HPDE6-E6E7 (cell line): ENCODE measurements around the gene CTBP1.

Experiments used
- DNase-seq: peaks from one replicate; pipeline ENCODE4 v3.0.0; 2011; ENCODE audit warnings: missing footprints; ENCODE audit errors: extremely low spot score

The CTBP1 gene

DNA sequence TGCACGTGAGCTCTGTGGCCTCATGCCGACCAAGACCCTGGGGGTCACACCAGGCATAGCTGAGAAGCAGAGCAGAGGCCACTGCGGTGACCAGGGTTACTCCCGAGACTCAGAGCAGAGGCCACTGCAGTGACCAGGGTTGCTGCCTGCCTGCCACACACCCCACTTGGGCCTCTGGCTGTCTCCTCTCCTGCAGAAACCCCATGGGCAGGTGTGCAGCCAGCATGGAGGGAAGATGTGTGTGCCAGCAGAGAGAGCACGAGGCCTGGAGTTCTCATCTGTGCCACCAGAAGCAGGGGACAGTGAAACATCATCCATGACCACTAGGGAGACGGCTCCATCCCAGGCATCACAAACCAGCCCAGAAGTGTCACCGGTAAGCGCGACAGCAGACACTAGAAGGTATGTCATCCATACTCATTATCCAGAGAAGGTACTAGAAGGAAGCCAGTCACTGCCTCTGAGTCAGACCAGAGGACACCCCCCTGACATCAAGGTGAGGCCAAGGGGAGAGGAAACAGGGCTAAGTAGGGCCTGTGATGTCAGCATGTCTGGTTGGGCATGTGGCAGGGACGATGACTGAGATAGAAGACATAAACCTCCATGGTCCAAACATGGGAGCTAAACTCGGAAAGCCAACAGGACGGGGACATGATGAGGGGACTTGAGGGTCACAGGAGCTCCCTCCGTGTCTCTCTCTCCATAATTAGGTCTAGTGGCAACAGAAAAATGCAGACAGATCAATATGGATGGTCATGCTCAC lies 52.3 kb downstream of the CTBP1 start:
- DNase-seq, result no peak

DNA sequence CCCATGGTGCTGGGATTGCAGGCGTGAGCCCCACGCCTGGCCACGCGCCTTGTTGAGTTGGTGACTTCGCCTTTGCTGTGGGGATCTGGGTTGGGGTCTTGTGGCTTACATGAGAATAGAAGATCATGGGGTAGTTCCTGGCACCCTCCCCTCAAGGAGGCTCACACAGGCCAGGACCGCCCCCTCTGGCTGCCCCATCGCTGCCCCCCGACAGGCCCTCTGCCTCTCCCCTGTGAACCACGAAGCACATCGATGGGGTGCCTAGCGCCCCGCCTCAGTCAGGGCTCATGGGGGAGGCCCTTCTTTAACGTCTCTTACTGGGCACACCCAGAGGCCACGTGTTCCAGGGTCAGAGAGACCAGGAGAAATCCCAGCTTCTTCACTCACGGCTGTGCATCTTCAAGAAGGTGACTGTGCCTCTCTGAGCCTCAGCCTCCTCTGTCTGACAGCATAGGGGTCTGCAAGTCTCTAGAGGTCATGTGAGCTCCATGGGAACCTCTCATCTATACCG lies 53.0 kb downstream of the CTBP1 start:
- no peak for DNase-seq

DNA sequence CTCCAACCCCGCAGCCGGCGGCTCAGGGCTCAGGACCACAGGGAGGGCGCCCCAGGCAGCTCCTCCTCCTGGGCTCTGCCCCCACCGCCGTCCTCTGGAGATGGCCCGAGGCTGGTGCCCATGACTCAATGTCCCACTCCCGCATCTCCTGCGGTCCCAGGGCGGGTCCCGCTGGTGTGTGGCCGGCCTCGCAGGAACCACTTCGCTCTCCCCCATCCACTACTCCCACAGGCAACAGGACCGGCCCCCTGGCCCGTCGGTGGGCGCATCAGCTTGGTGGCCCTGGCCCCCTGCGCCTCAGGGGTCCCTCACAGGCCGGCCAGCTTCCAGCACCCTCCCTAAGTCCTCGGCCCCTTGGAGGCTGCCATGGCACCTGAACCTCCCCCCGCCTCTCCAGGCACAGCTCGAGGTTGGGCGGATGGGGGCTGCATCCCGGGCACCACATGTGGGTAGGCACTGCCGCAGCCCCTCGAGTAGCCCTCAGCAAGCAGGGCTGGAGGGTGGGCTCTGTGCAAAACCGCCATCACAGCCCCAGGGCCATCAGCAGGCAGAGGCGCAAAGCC lies 53.7 kb downstream of the CTBP1 start:
- no peak for DNase-seq

DNA sequence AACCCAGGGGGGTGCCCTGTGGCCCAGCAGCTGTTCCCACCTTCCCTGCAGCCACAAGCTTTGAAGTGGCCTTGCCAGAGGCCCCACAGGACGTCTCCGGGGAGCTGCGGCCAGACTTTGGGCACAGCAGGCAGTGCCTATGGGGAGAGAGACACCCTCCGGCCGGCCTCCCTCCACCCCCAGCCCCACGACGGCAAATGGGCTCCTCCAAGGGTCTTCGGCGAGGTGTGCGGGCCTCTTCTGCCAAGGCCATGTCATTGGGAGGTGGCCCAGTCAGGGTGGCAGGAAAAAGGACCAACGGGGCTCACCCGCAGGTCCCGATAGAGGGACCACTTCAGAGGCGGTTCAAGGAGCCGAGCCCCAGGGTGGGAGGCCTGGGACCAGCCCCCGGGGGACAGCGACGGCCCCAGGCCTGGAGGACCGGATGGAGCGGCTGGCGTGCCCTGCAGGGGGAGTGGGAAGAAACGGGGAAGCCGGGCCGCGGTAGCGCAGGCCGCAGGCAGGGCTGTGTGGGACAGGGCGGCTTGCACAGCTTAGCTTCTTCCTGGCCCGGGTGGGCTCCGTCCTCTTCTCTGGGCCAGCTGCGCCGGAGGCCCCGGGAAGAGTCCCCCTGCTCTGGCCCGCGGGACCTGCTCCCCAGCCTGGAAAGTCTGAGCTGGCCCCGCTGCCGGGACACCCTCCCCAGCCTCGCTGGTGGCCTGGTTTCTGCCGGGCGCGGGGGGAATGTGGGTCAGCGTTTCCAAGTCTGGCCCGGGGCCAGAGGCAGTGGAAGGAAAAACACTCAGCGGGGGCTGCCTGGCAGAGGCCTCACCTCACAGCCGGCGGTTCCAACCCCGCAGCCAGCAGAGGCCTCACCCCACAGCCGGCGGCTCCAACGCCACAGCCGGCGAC lies 54.7 kb downstream of the CTBP1 start:
- no peak for DNase-seq

DNA sequence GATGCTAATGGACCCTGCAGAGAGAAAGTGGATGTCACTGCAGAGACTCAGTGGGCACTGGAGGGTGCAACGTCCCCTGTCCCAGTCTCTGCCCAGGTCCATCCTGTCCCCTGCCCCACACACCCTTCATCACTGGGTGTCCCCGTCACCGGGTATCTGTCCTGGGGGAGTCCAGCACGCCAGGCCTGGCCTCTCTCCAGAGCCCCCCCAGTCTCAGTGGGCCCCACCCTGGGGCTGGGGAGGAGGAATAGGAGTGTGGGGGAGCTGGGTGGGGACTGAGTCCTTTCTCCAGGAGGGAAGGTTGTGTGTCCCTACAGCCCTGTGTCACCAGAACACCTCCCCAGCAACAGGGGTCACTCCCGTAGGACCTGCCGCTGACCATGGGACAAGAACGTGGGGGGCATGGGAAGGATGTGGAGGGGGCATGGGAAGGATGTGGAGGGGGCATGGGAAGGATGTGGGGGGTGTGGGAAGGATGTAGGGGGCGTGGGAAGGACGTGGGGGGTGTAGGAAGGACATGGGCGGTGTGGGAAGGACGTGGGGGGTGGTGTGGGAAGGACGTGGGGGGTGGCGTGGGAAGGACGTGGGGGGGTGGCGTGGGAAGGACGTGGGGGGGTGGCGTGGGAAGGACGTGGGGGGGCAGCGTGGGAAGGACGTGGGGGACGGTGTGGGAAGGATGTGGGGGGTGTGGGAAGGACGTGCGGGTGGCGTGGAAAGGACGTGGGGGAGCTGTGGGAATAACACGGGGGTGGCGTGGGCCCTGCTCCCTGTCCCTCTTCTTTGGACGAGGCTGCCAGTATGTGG lies 55.5 kb downstream of the CTBP1 start:
- DNase-seq, result no peak

DNA sequence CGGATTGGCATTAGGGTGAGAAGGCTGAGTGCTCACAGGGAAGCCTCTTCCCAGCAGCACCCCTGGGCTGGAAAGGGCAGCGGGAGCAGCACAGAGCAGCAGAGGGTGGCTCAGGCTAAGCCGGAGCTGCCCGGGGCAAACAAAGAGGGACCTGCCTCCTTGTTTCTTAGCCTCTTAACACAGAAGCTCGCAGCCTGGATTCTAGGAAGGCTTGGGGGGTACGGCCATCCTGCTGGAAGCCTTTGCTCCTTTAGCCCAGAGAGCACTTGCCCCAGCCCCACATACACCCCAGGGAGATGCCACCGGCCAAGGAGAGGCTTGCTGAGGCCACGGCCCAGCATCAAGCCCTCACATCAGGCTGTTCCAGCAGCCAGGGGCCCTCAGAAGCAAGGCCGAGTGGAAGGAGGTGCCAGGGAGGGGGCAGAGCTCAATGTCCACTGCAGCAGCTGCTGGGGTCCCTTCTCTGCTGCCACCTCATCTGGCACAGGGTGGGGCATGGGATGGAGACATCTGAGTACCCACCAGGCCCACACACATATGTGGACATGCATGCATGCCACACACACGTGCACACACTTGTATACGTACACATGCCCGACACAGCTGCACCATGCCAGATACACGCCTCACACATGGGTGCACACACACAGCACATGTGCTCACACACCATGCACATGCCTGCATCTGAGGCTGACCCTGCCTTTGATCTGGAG lies 56.3 kb downstream of the CTBP1 start:
- peak; percentile 68 for DNase-seq

DNA sequence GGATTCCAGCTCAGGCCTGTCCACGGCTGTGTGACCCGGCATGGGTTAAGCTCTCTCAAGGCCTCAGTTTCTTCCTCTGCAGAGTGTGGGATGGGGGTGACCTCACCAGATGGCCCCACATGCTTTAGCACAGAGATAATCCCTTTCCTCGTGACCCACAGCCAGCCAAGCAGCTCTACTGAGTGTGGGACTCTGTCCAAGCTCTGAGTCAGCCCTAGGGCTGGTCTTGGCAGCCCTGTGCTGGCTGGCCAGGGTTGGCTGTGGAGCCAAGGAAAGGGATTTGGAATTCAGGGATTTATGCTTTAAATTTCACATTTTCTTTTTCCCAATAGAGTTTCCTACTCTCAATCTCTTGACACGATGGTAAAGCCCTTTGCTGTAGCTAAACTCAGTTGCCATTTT lies 56.8 kb downstream of the CTBP1 start:
- DNase-seq, result peak; percentile 98

DNA sequence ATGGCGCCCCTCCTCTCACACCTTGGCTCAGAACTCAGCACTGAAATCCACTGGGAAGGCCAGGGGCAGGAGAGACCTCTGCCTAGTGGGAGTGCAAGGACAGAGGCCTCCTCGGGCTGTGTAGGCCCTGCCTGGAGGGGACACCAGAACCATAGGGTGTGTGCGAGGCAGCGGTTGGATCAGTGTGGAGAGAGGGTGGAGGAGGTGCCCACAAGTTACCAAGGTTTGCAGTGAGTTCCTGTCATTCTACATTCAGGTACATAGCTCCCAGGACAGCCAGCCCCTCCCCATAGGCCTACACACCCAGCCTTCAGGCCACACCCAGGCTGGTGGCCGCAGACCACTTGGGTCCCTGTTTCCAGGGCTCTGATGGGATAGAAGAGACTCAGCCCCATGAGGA lies 57.3 kb downstream of the CTBP1 start:
- no peak for DNase-seq

DNA sequence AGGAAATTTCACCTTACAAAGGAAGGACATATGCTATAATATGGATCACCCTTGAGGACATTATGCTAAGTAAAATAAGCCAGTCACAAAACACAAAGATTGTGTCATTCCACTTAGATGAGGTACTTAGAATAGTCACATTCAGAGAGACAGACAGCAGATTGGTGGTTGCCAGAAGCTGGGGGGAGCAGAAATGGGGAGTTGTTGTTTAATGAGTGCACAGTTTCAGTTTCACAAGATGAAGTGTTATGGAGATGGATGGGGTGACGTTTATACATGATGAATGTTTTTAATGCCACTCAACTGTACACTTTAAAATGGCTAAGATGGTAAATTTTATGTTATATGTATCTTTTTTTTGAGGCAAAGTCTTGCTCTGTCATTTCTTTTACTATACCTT lies 61.7 kb downstream of the CTBP1 start:
- no peak for DNase-seq

DNA sequence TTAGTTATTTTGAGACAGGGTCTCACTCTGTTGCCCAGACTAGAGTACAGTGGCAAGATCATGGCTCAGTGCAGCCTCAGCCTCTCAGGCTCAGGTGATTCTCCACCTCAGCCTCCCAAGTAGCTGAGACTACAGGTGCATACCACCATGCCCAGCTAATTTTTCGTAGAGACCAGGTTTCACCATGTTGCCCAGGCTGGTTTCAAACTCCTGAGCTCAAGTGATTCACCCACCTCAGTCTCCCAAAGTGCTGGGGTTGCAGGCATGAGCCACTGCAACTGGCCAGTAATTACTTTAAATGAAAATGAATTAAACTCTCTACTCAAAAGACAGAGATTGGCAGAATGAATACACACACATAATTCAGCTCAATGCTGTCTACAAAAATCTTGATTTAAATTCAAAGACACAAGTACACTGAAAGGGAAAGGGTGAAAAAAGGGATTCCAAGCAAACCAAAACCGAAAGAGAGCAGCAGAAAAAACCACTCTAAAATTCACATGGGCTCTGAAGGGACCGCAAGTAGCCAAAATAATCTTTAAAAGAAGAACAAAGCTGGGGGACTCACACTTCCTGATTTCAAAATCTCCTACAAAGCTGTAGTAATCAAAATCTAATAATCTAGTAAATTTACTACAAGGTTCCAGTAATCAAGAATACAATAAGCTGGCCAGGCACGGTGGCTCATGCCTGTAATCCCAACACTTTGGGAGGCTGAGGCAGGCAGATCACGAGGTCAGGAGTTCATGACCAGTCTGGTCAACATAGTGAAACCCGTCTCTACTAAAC lies 64.8 kb downstream of the CTBP1 start:
- DNase-seq, result no peak

DNA sequence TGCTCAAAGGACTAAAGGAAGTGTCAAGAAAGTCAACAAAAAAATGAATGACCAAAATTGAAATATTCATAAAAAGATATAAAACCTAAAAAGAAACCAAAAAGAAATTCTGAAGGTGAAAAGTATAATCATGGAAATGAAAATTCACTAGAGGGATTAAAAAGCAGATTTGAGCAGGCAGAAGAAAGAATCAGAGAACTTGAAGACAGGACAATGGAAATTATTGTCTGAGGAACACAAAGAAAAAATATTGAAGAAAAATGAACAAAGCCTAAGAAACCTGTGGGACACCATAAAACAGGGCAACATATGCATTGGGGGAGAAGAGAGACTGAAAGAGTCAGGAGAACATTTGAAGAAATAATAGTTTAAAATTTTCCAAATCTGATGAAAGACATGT lies 66.6 kb downstream of the CTBP1 start:
- no peak for DNase-seq

DNA sequence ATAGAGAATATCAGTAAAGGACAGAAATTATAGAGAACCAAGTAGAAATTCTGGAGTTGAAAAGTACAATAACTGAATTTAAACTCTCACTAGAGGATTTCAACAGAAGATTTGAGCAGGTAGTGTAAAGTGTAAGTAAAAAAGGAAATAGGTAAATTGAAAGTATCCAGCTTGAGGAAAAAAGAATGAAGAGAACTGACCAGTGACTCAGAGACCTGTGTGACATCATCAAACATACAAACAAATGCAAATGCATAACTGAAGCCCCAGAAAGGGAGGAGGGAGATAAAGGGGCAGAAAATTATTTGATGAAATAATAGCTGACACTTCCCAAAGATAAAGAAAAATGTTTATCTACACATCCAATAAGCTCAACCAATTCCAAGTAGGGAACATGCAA lies 68.3 kb downstream of the CTBP1 start:
- DNase-seq, result no peak

DNA sequence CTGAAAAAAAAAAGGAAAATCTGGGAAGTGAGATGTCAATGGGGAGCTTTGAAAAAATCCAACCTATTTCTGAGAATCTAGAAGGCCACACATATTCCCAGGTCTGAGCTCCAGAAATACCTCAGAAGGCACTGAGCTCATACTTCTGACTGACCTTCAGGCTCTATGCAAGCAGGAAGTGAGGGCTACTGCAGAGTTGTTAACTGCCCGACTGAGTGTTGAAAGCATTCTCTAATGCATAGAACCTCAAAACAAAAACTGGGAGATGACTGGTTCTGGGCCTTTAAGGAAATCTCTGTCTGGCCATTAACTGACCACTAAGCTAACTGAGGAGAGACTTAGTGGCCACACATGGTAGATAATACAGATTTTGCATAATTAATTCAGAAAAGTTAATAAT lies 69.0 kb downstream of the CTBP1 start:
- no peak for DNase-seq

DNA sequence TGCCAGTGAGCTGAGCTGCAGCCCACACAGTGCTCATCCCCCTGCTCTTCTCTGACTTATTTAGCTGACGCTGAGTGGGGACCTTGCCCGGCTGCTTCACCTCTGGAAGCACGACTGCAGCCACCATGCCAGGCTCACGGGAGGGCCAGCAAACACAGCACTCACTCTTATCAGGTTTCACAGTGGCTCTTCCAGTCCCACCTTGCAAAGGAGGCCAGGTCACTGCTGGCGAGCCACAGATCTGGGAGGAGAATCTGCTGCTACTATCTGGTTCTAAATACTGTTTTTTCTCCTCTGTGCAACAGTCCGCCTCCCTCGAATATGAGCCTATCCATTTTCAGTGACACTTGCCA lies 69.9 kb downstream of the CTBP1 start:
- no peak for DNase-seq

DNA sequence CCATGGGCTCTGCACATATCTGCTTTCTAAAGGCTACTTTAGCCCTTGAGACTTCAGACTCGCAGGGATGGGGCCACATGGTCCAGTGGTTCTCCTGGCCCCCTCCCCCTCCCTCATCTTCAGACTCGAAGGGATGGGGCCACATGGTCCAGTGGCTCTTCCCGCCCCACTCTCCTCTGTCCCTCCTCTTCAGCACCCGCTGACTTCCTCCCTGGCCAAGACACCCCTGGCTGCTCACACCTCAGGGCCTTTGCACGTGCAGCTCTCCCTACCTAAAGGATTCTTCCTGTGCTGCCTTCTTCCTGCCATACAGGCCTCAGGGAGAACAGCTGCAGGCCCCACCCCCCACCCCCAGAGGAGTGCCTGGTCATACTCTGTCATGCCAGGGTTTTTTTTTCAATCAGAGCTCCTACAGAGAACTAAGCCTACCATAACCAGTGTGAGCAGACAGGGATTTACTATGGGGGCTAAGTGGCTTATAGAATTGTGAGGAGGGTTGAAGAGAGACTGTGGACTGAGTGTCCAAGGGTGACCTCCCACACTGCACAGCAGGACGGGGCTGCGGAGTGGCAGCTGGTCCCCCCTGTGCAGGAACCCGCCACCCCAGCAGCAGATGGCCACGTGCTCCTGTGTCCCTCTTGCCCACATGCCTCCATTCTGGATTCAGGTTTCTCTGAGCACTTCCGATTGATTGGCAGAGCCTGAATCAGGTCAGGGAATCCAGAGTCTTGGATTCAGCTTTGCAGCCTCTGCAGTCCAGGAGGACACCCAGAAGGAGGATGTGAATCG lies 70.4 kb downstream of the CTBP1 start:
- no peak for DNase-seq

DNA sequence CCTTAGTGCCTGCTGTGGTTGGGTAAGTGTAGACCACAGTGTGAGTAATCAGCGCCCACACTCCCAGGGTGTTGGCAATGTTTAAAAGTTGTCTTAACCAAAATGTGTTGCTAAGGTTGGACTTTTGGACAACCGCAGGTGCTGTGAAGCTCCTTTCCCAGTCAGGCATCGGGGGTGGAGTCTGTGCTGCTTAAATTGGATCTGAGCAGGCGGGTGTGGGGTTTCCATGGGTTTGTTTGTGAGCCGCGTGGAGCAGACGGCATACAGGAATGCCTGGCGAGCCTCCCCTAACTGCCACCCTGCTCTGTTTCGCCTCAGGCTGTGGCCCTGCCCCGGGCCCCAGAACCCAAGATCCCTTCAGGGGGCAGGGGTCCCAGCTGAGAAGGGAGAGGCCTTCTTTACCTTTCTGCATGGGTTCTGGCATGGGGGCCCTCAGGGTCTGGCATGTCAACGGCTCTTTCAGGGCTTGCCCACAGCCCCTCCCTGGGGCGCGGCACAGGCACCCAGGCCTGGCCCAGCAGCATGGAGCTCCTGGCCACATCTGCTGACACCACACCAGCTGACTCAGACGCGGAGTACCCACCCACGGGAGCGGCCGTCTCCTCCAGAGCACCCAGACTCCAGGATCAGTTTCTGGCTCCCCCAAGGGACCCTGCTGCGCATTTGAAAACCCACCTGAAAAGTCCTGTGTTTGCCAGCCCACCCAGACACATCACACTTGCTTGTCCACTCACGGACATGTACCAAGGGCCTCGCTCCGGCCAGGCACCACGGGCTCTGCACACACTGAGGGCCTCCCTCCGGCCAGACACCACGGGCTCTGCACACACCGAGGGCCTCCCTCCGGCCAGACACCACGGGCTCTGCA lies 71.4 kb downstream of the CTBP1 start:
- peak; percentile 51 for DNase-seq

DNA sequence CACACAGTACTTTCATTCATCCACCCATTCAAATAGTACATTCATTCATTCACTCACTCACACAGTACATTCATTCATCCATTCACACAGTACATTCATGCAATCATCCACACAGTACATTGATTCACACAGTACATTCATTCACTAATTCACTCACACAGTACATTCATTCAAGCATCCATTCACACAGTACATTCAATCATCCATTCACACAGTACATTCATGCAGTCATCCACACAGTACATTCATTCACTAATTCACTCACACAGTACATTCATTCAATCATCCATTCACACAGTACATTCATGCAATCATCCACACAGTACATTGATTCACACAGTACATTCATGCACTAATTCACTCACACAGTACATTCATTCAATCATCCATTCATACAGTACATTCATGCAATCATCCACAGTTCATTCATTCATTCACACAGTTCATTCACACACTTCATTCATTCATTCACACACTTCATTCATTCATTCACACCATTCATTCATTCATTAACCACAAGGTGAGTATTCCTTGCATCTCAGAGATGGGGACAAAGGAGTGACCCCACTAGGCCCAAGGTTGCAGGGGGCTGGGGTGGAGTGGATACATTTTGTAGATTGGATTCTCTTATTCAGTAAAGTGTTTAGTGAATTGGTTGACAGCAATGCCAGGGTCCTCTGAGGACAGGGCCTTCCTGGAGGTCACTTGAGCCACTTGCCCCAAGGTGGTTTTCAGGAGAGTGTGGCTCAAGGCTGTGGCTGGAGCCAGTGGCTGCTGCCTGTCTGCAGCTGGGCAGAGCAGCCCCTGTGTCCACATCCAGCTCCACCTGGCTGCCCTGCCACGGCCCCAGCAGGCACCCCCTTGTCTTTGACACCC lies 72.3 kb downstream of the CTBP1 start:
- DNase-seq, result no peak
